Measurements from ENCODE around the gene SNAPC3. TPM values are rescaled to one million over a fixed set of nuclear protein-coding genes. Genes with fewer than 3 reads are reported as not detected.

The SNAPC3 gene
- total RNA-seq, 1 donor from 2014 or later = 31.3 TPM

DNA sequence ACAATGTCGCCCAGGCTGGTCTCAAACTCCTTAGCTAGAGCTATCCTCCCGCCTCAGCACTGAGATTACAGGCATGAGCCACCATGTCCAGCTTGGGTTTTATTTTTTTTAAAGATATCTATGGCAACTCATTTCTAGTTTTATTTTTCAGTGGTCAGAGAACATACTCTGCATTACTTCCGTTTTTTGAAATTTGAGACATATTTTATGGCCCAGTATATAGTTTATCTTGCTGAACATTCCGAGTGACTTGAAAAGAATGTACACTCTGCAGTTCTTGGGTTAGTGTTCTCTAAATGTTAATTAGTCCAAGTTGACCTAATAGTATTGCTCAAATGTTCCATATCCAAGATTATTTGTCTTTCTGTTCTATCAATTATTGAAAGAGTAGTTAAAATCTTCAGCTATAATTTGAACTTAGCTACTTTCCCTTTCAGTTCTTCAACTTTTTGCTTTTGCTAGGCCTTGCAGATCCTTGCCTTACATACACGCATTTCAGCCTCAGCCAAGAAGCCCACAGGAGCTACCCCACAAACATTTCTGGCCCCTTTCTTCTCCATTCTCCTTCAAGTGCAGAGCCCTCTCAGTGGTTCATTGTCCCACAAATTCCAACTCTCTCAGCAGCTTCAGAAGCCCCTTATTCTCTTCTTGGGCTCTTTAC, 22.3 kb upstream of the SNAPC3 start:
- H3K27me3 ChIP-seq = no peaks in the 10 kb centered on the region
- no peaks in the 10 kb centered on the region for H3K36me3 ChIP-seq
- no peak overlapping the region for H3K4me3 ChIP-seq
- intact Hi-C loops (cut with DNase I) = no loop called here
- H3K9me3 ChIP-seq = no peaks in the 10 kb centered on the region
- no peak for DNase-seq
- ATAC-seq = no peak
- H3K4me1 ChIP-seq = no peaks in the 10 kb centered on the region
- no peak overlapping the region for H3K27ac ChIP-seq
- TF ChIP-seq, protein P1, sequence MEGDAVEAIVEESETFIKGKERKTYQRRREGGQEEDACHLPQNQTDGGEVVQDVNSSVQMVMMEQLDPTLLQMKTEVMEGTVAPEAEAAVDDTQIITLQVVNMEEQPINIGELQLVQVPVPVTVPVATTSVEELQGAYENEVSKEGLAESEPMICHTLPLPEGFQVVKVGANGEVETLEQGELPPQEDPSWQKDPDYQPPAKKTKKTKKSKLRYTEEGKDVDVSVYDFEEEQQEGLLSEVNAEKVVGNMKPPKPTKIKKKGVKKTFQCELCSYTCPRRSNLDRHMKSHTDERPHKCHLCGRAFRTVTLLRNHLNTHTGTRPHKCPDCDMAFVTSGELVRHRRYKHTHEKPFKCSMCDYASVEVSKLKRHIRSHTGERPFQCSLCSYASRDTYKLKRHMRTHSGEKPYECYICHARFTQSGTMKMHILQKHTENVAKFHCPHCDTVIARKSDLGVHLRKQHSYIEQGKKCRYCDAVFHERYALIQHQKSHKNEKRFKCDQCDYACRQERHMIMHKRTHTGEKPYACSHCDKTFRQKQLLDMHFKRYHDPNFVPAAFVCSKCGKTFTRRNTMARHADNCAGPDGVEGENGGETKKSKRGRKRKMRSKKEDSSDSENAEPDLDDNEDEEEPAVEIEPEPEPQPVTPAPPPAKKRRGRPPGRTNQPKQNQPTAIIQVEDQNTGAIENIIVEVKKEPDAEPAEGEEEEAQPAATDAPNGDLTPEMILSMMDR (IDR thresholded peaks at IDR 0.05) = no peak

DNA sequence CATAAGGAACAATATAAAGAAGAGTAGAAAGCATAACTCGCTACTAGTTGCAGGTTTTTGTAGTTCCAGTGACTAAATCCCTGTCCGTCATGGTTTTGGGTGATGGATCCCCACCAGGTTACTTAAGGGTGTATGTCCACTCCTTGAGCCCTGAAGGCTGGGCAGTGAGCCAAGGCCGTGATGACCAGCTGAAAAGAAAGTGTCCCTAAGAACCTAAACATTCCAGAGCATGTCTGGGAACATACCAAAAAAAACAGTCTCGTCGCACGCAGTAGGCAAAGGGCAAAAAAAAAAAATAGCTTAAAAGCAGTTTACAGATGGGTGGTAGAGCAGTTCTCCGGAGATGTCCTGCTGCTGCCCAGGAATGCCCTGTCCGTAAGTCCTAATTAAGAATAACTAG, 21.4 kb upstream of the SNAPC3 start:
- intact Hi-C loops (cut with DNase I) = no loop called here
- H3K9me3 ChIP-seq = no peaks in the 10 kb centered on the region
- ATAC-seq (no peak), DNase-seq (no peak)
- H3K4me1 ChIP-seq = no peaks in the 10 kb centered on the region
- H3K27ac ChIP-seq = no peak overlapping the region
- TF ChIP-seq, protein P1 (IDR thresholded peaks at IDR 0.05) = no peak
- no peak overlapping the region for H3K4me3 ChIP-seq
- H3K27me3 ChIP-seq = no peaks in the 10 kb centered on the region
- H3K36me3 ChIP-seq = no peaks in the 10 kb centered on the region

DNA sequence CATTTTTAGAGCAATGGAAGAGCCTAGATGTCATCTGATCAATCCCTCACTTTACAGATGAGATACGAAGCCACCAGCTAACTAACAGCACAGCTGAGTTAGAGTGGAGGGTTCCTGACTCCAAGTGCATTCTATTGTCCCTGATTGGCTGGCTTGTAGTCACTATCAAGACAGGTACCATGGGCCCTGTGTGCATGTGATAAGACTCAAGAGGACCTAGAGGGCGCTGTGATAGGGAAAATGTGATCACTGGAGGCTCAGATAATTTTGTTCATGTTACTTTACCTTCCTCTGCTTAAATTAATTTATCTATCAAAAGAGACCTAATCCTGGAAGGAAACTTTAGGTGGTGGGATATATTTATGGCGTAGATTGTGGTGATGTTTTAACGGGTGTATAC, 19.5 kb upstream of the SNAPC3 start:
- intact Hi-C loops (cut with DNase I) = no loop called here
- TF ChIP-seq, protein P1 (IDR thresholded peaks at IDR 0.05) = peak; percentile 34

DNA sequence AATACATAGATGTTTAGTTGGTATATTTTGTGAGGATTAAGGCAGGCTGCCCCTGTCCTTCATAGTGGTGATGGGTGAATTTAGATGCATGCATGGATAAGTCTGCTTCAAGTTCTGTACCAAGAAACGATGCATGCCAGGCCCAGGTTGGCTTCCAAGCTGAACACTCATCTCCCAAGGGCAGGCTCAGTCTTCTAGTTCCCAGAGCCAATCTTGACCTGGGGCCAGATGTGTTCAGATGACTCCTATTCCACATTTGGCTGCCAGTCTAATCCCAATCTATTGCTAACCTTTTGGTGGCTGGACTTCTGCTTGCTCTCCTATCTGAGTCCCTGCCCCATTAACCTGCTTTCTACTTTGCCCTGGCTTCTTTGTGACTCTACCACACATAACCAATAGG, 18.5 kb upstream of the SNAPC3 start:
- TF ChIP-seq, protein P1 (IDR thresholded peaks at IDR 0.05) = no peak
- no peaks in the 10 kb centered on the region for H3K9me3 ChIP-seq
- no peak overlapping the region for H3K4me3 ChIP-seq
- ATAC-seq = no peak
- H3K27me3 ChIP-seq = no peaks in the 10 kb centered on the region
- intact Hi-C loops (cut with DNase I) = no loop called here
- H3K36me3 ChIP-seq = no peaks in the 10 kb centered on the region
- DNase-seq = no peak
- no peak overlapping the region for H3K27ac ChIP-seq
- no peaks in the 10 kb centered on the region for H3K4me1 ChIP-seq

More for the DNA sequence above, 19.5 kb upstream of the SNAPC3 start:
- DNase-seq (no peak), ATAC-seq (peak; percentile 80)
- H3K27me3 ChIP-seq = no peaks in the 10 kb centered on the region
- H3K4me3 ChIP-seq = no peak overlapping the region
- H3K4me1 ChIP-seq = no peaks in the 10 kb centered on the region
- H3K27ac ChIP-seq = no peak overlapping the region
- H3K9me3 ChIP-seq = no peaks in the 10 kb centered on the region
- no peaks in the 10 kb centered on the region for H3K36me3 ChIP-seq

DNA sequence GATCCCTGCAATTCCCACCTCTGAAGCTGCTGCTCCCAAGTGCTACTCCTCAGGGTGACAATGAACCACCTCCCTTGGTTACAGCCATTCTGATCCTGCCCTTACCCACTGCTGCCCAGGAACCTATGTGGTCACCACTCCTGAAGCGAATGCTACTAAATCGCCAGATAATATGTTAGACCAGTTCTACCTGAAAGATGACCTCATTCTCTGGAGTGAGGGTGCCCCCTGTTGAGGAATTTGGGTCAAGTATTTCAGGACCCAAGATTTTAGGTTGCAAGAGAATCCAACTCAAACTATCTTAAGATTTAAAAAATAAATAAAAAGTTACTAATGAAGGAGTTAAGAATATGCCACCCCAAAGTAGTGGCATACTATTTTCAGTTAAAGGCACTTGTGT, 5.8 kb upstream of the SNAPC3 start:
- no peaks in the 10 kb centered on the region for H3K4me1 ChIP-seq
- intact Hi-C loops (cut with DNase I) = no loop called here
- H3K27ac ChIP-seq = no peak overlapping the region
- no peaks in the 10 kb centered on the region for H3K36me3 ChIP-seq
- no peaks in the 10 kb centered on the region for H3K27me3 ChIP-seq
- no peak overlapping the region for H3K4me3 ChIP-seq
- H3K9me3 ChIP-seq = no peaks in the 10 kb centered on the region
- ATAC-seq (peak; percentile 86), DNase-seq (no peak)
- TF ChIP-seq, protein P1 (IDR thresholded peaks at IDR 0.05) = peak; percentile 50

DNA sequence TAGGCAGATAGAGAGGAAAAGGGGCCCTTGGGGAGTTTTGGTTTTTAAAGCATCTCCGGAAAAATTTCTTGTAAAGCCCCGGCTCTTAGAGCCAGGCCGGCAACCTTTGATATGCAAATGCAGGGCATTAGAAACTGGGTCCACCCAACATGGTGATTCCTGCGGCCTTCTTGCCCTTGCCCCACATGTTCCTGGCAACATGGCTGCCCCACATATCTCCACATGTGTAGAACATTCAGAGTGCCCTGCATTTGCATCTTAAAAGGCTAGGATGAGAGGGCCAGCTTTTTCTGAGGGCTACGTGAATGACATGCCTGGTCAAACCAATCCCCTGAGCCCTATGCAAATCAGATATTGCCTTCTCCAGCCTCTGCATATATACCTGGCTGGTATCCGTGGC, 5.0 kb upstream of the SNAPC3 start:
- Histone ChIP-seq H3K4me3 (no peak overlapping the region), H3K4me1 (no peaks in the 10 kb centered on the region), H3K27me3 (no peaks in the 10 kb centered on the region), H3K36me3 (no peaks in the 10 kb centered on the region), H3K27ac (no peak overlapping the region), H3K9me3 (no peaks in the 10 kb centered on the region)
- intact Hi-C loops (cut with DNase I) = no loop called here
- ATAC-seq = no peak
- TF ChIP-seq, protein P1 (IDR thresholded peaks at IDR 0.05) = no peak
- DNase-seq = no peak

Measured in upper lobe of right lung (tissue), 1 donor.